Stimulated activated CD4-positive, alpha-beta T cell treated with anti-CD3 and anti-CD28 coated beads, Interleukin-15, amount 100 ng/mL, for 24 hours (primary cell): ENCODE measurements around the gene ACLY.
A peak's percentile ranks its signal among the peaks of the same experiment; 100 is the strongest.
"Not testable (repeated sequence)": the region's sequence is repeated elsewhere in the genome, so short reads cannot be mapped to it uniquely, and the experiment has no call there.

Experiments used
- DNase-seq: peaks from one replicate; pipeline ENCODE4 v3.0.0-alpha.2; 2020

The ACLY gene

GRCh38 chr17:41869426-41869825 lies 49.3 kb downstream of the ACLY start:
- no peak for DNase-seq

- peak; percentile 14 for DNase-seq
Observed at GRCh38 chr17:41868568-41868967, 50.2 kb downstream of the ACLY start.

- no peak for DNase-seq
Observed at GRCh38 chr17:41865596-41865893, 53.2 kb downstream of the ACLY start.

GRCh38 chr17:41864836-41865595 lies 53.7 kb downstream of the ACLY start, which contains the start of gene KLHL11:
Gene KLHL11 (minus strand): TSS chr17:41865423. CDS start chr17:41865370, 53 bp downstream.
- DNase-seq: peak; percentile 93

GRCh38 chr17:41864498-41864835 lies 54.3 kb downstream of the ACLY start:
- no peak for DNase-seq

GRCh38 chr17:41863074-41863848 lies 55.5 kb downstream of the ACLY start:
- peak; percentile 44 for DNase-seq

GRCh38 chr17:41860254-41860931 lies 58.4 kb downstream of the ACLY start:
- no peak for DNase-seq

- DNase-seq: not testable (repeated sequence)
Observed at GRCh38 chr17:41851382-41851781, 67.4 kb downstream of the ACLY start.

- no peak for DNase-seq
Observed at GRCh38 chr17:41849251-41849990, 69.3 kb downstream of the ACLY start.

GRCh38 chr17:41848788-41849187 lies 70.0 kb downstream of the ACLY start:
- DNase-seq: no peak

- DNase-seq: no peak
Observed at GRCh38 chr17:41844971-41845370, 73.8 kb downstream of the ACLY start.

- DNase-seq: not testable (repeated sequence)
Observed at GRCh38 chr17:41840781-41841180, 78.0 kb downstream of the ACLY start.

GRCh38 chr17:41839448-41839847 lies 79.3 kb downstream of the ACLY start:
- not testable (repeated sequence) for DNase-seq

- DNase-seq: no peak
Observed at GRCh38 chr17:41837761-41838538, 80.8 kb downstream of the ACLY start, which contains the start of gene KLHL10. Gene KLHL10 (plus strand): TSS chr17:41837825. CDS start chr17:41837933, 108 bp downstream.

- no peak for DNase-seq
Observed at GRCh38 chr17:41836550-41837196, 82.1 kb downstream of the ACLY start.

- peak; percentile 76 for DNase-seq
Observed at GRCh38 chr17:41835800-41836549, 82.8 kb downstream of the ACLY start, which contains the start of gene NT5C3B. Gene NT5C3B (minus strand): TSS chr17:41836232. CDS start chr17:41836193, 39 bp downstream.

- no peak for DNase-seq
Observed at GRCh38 chr17:41835214-41835799, 83.4 kb downstream of the ACLY start.

- not testable (repeated sequence) for DNase-seq
Observed at GRCh38 chr17:41829961-41830360, 88.8 kb downstream of the ACLY start.

GRCh38 chr17:41825175-41825845 lies 93.4 kb downstream of the ACLY start:
- DNase-seq: no peak

- no peak for DNase-seq
Observed at GRCh38 chr17:41824086-41824485, 94.7 kb downstream of the ACLY start.
